Tibial artery (tissue), 4 donors: Measurements from ENCODE around the gene CSF2.

Source experiments
- DNase-seq, 2 donors: peaks; one replicate each; pipeline ENCODE4 v3.0.0-alpha.2; 2019
- H3K27ac ChIP-seq, 2 donors: fragments of 200-600 bp; sonication (generic) in 1 of 2; 1 replicate in 1 of 2; 2 replicates in 1 of 2; pipeline ENCODE4 v1.5.1; 2018 to 2019; ENCODE audit warnings: mild to moderate bottlenecking in 1 of 2
- H3K27me3 ChIP-seq, 2 donors: fragments of 200-600 bp; sonication (generic) in 1 of 2; one replicate each; pipeline versions ENCODE4 v1.5.1 to v1.6.0; 2016 to 2019
- H3K36me3 ChIP-seq, 3 donors: fragments of 200-600 bp; sonication (generic) in 2 of 3; one replicate each; pipeline ENCODE4 v1.5.1; 2016 to 2019; ENCODE audit warnings: mild to moderate bottlenecking in 2 of 3
- H3K4me1 ChIP-seq, 4 donors: fragments of 200-600 bp; sonication (generic) in 2 of 4; 1 replicate in 3 of 4; 2 replicates in 1 of 4; pipeline ENCODE4 v1.5.1; 2016 to 2019
- H3K4me3 ChIP-seq, 2 donors: fragments of 200-600 bp; sonication (generic) in 1 of 2; 1 replicate in 1 of 2; 2 replicates in 1 of 2; pipeline ENCODE4 v1.5.1; 2018 to 2019; ENCODE audit warnings: mild to moderate bottlenecking in 2 of 2
- H3K9me3 ChIP-seq, 3 donors: fragments of 200-600 bp; sonication (generic) in 1 of 3; one replicate each; pipeline ENCODE4 v1.5.1; 2016 to 2019
- intact Hi-C: fragments of 100-400 bp; cut with DNase I; formaldehyde crosslinking; loops from one replicate; pipeline ENCODE4 v1.15.0; 2023; ENCODE audit warnings: low total_unique reads
- TF ChIP-seq, protein P1 (sequence below), 2 experiments: fragments of 200-600 bp in 1 of 2; fragments of 450-650 bp in 1 of 2; IDR thresholded peaks; one replicate each; pipeline ENCODE4 v1.5.1; 2017 to 2019; ENCODE audit warnings: antibody characterized with exemption in 2 of 2, mild to moderate bottlenecking in 1 of 2, moderate library complexity in 1 of 2

Gene CSF2

GRCh38 chr5:132098621-132099020 is 25.0 kb downstream of the CSF2 start:
- Histone ChIP-seq H3K4me3 (no peak overlapping the region), H3K4me1 (peaks cover 0 to 11% (median 9%) of the 10 kb centered on the region in 4 donors), H3K27ac (no peak overlapping the region), H3K27me3 (no peaks in the 10 kb centered on the region), H3K36me3 (no peaks in the 10 kb centered on the region), H3K9me3 (no peaks in the 10 kb centered on the region)
- no peak for DNase-seq
- TF ChIP-seq, protein P1, sequence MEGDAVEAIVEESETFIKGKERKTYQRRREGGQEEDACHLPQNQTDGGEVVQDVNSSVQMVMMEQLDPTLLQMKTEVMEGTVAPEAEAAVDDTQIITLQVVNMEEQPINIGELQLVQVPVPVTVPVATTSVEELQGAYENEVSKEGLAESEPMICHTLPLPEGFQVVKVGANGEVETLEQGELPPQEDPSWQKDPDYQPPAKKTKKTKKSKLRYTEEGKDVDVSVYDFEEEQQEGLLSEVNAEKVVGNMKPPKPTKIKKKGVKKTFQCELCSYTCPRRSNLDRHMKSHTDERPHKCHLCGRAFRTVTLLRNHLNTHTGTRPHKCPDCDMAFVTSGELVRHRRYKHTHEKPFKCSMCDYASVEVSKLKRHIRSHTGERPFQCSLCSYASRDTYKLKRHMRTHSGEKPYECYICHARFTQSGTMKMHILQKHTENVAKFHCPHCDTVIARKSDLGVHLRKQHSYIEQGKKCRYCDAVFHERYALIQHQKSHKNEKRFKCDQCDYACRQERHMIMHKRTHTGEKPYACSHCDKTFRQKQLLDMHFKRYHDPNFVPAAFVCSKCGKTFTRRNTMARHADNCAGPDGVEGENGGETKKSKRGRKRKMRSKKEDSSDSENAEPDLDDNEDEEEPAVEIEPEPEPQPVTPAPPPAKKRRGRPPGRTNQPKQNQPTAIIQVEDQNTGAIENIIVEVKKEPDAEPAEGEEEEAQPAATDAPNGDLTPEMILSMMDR (IDR thresholded peaks at IDR 0.05), result no peak
- intact Hi-C loops, result no loop called here

GRCh38 chr5:132099076-132099748 is 25.6 kb downstream of the CSF2 start:
- H3K27me3 ChIP-seq, result no peaks in the 10 kb centered on the region
- no peaks in the 10 kb centered on the region for H3K9me3 ChIP-seq
- H3K36me3 ChIP-seq, result no peaks in the 10 kb centered on the region
- TF ChIP-seq, protein P1 (IDR thresholded peaks at IDR 0.05), result no peak
- H3K4me3 ChIP-seq, result no peak overlapping the region
- peaks cover 0 to 17% (median 15%) of the 10 kb centered on the region in 4 donors for H3K4me1 ChIP-seq
- DNase-seq, result no peak
- intact Hi-C loops, result no loop called here
- H3K27ac ChIP-seq, result no peak overlapping the region

DNA sequence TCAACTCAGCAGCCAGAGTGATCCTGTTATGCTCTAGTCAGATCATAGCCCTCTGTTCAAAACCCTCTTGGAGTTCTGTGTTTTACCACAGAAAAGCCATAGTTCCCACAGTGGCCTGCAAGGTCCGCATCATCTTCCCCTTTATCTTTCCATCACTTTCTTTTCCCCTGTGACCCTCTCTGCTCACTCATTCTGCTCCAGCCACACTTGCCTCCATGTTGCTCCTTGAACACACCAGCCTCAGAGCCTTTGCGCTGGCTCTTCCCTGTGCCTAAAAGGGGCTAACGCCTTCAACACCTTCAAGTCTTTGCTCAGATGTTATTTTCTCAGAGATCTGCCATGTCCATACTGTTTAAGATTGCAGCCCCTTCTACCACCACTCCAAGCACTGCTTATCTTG is 26.3 kb downstream of the CSF2 start:
- Histone ChIP-seq H3K27me3 (no peaks in the 10 kb centered on the region), H3K27ac (no peak overlapping the region), H3K4me3 (no peak overlapping the region), H3K36me3 (no peaks in the 10 kb centered on the region), H3K4me1 (peaks cover 0 to 23% (median 19%) of the 10 kb centered on the region in 4 donors), H3K9me3 (no peaks in the 10 kb centered on the region)
- TF ChIP-seq, protein P1 (IDR thresholded peaks at IDR 0.05), result no peak
- intact Hi-C loops, result no loop called here
- DNase-seq, result no peak

DNA sequence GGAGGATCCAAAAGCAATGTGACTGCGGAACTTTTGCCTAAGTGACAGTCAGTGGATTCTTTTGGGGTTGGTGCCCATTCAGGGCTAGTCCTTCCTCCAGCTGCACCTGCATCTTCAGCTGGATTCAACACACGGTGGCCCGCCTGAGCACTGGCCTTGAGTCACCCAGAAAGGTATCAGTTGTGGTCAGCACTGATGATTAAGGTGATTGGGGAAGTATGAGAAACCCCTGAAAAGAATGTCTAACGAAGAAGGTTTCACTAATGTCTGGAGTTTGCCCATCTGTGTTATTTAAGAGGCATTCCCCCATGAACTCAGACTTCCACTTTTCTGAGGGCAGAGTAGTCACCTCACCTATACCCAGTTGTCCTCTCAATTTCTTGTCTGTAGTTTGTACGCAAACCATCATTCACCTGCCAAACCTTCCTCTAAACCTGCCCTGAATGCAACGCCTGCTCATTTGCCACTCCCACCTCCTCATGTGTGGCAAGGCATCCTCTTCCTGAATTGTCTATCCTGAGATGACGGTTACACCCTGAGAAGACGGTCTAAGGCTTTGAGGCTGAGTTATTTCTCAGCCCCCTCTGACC is 27.2 kb downstream of the CSF2 start:
- H3K4me1 ChIP-seq, result peaks cover 0 to 31% (median 19%) of the 10 kb centered on the region in 4 donors
- intact Hi-C loops, result no loop called here
- no peak overlapping the region for H3K27ac ChIP-seq
- TF ChIP-seq, protein P1 (IDR thresholded peaks at IDR 0.05), result no peak
- H3K36me3 ChIP-seq, result no peaks in the 10 kb centered on the region
- no peaks in the 10 kb centered on the region for H3K27me3 ChIP-seq
- DNase-seq, result no peak
- H3K4me3 ChIP-seq, result no peak overlapping the region
- no peaks in the 10 kb centered on the region for H3K9me3 ChIP-seq

DNA sequence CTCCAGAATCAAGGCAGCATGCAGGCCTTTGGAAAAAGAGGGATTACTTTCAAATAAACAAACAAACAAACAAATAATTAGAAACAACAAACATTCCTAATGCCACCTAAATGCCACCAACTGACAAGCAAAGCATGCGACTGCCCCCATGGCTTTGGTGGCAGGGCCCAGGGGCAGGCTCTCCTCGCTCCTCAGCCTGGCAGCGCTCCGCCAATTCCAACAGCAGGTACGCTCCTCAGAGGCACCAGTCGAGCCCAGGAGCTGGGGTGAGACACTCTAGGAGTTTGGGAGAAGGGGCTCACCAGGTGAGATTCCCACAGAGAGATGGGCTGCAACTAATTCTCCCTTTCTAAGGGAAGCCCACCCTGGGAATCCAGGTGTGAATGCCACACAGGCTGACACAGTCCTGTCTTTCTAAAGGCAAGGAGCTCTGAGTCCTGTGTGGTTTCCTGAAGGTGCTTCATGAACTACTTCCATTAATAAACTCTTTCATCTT is 27.8 kb downstream of the CSF2 start:
- Histone ChIP-seq H3K9me3 (no peaks in the 10 kb centered on the region), H3K36me3 (no peaks in the 10 kb centered on the region), H3K4me1 (peaks cover 0 to 34% (median 19%) of the 10 kb centered on the region in 4 donors), H3K4me3 (no peak overlapping the region), H3K27me3 (no peaks in the 10 kb centered on the region), H3K27ac (no peak overlapping the region)
- DNase-seq, result no peak
- TF ChIP-seq, protein P1 (IDR thresholded peaks at IDR 0.05), result no peak
- intact Hi-C loops, result no loop called here
